Adrenal gland (tissue), 5 donors: ENCODE data around the gene BCKDHA.

Source experiments
- CTCF ChIP-seq, 6 experiments: fragments of 450-650 bp in 4 of 6; fragments of 200-600 bp in 2 of 6; sonication (generic) in 1 of 6; IDR thresholded peaks; 1 replicate in 5 of 6; 2 replicates in 1 of 6; pipeline versions ENCODE4 v1.5.1 to v1.8.0; 2016 to 2021; ENCODE audit warnings: antibody characterized with exemption in 6 of 6, mild to moderate bottlenecking in 2 of 6, moderate library complexity in 1 of 6
- POLR2A ChIP-seq, 2 donors: fragments of 450-650 bp; IDR thresholded peaks; one replicate each; pipeline ENCODE4 v1.6.1; 2017; ENCODE audit warnings: antibody characterized with exemption in 2 of 2, mild to moderate bottlenecking in 2 of 2, moderate library complexity in 1 of 2
- donor health status: DM: no; HTN: no; CAD: no.

DNA sequence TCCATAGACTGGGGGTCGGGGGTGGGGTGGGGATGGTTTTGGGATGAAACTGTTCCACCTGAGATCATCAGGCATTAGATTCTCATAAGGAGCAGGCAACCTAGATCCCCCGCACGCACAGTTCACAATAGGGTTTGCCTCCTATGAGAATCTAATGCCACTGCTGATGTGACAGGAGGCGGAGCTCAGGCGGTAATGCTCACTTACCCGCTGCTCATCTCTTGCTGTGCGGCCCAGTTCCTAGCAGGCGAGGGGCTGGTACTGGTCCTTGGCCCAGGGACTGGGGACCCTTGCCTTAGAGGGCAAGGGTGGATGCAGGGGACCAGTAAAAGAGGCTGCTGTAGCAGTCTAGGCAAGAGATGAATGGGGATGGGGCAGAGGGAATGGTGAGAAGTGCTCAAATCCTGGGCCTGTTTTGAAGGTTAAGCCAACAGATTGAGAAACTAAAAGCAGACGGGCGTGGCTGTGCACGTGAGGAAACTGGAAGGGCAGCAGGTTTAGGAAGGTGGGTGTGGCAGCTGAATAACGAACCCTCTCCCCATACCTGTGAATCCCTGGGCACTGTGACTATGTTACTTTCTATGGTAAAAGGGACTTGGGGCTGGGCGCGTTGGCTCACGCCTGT, 43.8 kb downstream of the BCKDHA start:
- no peak for TF ChIP-seq CTCF (IDR thresholded peaks at IDR 0.05)
- no peak for TF ChIP-seq POLR2A (IDR thresholded peaks at IDR 0.05)
